ENCODE results near the gene KANK4.

KANK4 gene

DNA sequence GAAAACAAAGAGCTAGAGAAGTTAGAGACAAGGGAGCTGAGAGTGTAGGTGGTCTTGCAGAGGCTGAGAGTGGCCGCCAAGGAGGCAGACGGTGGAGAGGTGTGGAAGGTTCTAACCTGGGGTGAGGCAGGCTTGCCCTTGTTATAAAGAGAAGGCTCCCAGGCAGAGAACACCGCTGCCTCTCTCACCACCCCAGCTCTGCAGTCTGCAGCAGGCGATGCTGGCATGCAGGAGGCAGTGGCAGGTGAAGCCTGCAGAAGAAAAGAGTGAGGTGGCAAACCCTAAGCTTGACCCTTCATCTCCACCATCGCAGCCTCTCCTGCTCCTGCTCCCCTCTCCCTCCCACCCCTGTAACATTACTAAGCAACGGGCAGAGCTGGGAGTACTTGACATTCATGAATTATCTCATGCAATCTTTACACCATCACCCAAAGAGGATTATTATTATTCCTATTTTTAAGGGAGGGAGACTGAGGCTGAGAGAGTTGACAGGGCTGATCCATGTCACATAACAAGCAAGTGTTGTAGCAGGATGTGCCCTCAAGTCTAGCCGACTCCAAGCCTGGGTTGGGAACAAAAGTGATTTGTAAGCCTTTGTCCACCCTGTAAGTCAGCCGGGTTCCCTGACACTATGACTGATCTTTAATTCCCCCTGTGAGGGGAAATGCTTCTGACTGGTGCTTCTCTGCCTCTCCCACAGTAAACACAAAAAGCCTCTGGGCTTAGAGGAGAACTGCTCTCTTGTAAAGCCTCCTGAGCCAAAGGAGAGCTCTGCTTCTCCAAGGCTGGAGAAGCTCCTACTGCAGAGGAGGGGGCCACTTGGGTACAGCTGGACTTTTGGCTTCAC is 36.1 kb downstream of the KANK4 start:
- TF ChIP-seq, protein P1, sequence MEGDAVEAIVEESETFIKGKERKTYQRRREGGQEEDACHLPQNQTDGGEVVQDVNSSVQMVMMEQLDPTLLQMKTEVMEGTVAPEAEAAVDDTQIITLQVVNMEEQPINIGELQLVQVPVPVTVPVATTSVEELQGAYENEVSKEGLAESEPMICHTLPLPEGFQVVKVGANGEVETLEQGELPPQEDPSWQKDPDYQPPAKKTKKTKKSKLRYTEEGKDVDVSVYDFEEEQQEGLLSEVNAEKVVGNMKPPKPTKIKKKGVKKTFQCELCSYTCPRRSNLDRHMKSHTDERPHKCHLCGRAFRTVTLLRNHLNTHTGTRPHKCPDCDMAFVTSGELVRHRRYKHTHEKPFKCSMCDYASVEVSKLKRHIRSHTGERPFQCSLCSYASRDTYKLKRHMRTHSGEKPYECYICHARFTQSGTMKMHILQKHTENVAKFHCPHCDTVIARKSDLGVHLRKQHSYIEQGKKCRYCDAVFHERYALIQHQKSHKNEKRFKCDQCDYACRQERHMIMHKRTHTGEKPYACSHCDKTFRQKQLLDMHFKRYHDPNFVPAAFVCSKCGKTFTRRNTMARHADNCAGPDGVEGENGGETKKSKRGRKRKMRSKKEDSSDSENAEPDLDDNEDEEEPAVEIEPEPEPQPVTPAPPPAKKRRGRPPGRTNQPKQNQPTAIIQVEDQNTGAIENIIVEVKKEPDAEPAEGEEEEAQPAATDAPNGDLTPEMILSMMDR (conservative IDR thresholded peaks at IDR 0.05; ENCODE audit: low read length), result no peak
- TF ChIP-seq EZH2phosphoT487 (IDR thresholded peaks at IDR 0.05; ENCODE audit: borderline replicate concordance), result no peak
- H3K9me3 ChIP-seq (ENCODE audit: insufficient read depth, low read depth, low read length), result no peaks in the 10 kb centered on the region
- H3K27me3 ChIP-seq (ENCODE audit: insufficient read depth, low read length, poor library complexity, severe bottlenecking), result no peaks in the 10 kb centered on the region
- no peak overlapping the region for H3K4me3 ChIP-seq (ENCODE audit: low read length, poor library complexity, severe bottlenecking)
- H3K4me1 ChIP-seq (ENCODE audit: insufficient read depth, low read length, poor library complexity, severe bottlenecking), result no peaks in the 10 kb centered on the region
- H3K36me3 ChIP-seq (ENCODE audit: insufficient read depth, low read length), result no peaks in the 10 kb centered on the region
- H2AFZ ChIP-seq (ENCODE audit: low read length), result no peak overlapping the region
- no peaks in the 10 kb centered on the region for H4K20me1 ChIP-seq (ENCODE audit: insufficient read depth, low read length, poor library complexity, severe bottlenecking)
- no peak overlapping the region for H3K9ac ChIP-seq (ENCODE audit: low read depth, low read length, poor library complexity, severe bottlenecking)
- no peak overlapping the region for H3K4me2 ChIP-seq (ENCODE audit: low read depth, low read length, poor library complexity, severe bottlenecking)
- H3K79me2 ChIP-seq (ENCODE audit: insufficient read depth, low read length), result no peaks in the 10 kb centered on the region
- H3F3A ChIP-seq (ENCODE audit: low read depth), result no peaks in the 10 kb centered on the region
- no peaks in the 10 kb centered on the region for H3K9me2 ChIP-seq (replicated peaks; ENCODE audit: low read depth, low read length)

- Histone ChIP-seq H2AFZ (ENCODE audit: low read length) (no peak overlapping the region), H3K79me2 (ENCODE audit: insufficient read depth, low read length) (no peaks in the 10 kb centered on the region), H3K4me1 (ENCODE audit: insufficient read depth, low read length, poor library complexity, severe bottlenecking) (no peaks in the 10 kb centered on the region), H3K9me2 (replicated peaks; ENCODE audit: low read depth, low read length) (no peaks in the 10 kb centered on the region), H4K20me1 (ENCODE audit: insufficient read depth, low read length, poor library complexity, severe bottlenecking) (no peaks in the 10 kb centered on the region), H3K4me3 (ENCODE audit: low read length, poor library complexity, severe bottlenecking) (no peak overlapping the region), H3K9me3 (ENCODE audit: insufficient read depth, low read depth, low read length) (no peaks in the 10 kb centered on the region), H3F3A (ENCODE audit: low read depth) (no peaks in the 10 kb centered on the region), H3K9ac (ENCODE audit: low read depth, low read length, poor library complexity, severe bottlenecking) (no peak overlapping the region), H3K4me2 (ENCODE audit: low read depth, low read length, poor library complexity, severe bottlenecking) (no peak overlapping the region), H3K36me3 (ENCODE audit: insufficient read depth, low read length) (no peaks in the 10 kb centered on the region), H3K27me3 (ENCODE audit: insufficient read depth, low read length, poor library complexity, severe bottlenecking) (no peaks in the 10 kb centered on the region)
- TF ChIP-seq, protein P1 (conservative IDR thresholded peaks at IDR 0.05; ENCODE audit: low read length), result no peak
- no peak for TF ChIP-seq EZH2phosphoT487 (IDR thresholded peaks at IDR 0.05; ENCODE audit: borderline replicate concordance)
These were observed 37.2 kb downstream of the KANK4 start for GRCh38 chr1:62281922-62282555.

- Histone ChIP-seq H3K4me1 (ENCODE audit: insufficient read depth, low read length, poor library complexity, severe bottlenecking) (no peaks in the 10 kb centered on the region), H3K9ac (ENCODE audit: low read depth, low read length, poor library complexity, severe bottlenecking) (no peak overlapping the region), H3K79me2 (ENCODE audit: insufficient read depth, low read length) (no peaks in the 10 kb centered on the region), H3K9me2 (replicated peaks; ENCODE audit: low read depth, low read length) (no peaks in the 10 kb centered on the region), H3K4me3 (ENCODE audit: low read length, poor library complexity, severe bottlenecking) (no peak overlapping the region), H2AFZ (ENCODE audit: low read length) (no peak overlapping the region), H3K9me3 (ENCODE audit: insufficient read depth, low read depth, low read length) (no peaks in the 10 kb centered on the region), H3K27me3 (ENCODE audit: insufficient read depth, low read length, poor library complexity, severe bottlenecking) (no peaks in the 10 kb centered on the region), H4K20me1 (ENCODE audit: insufficient read depth, low read length, poor library complexity, severe bottlenecking) (no peaks in the 10 kb centered on the region), H3K36me3 (ENCODE audit: insufficient read depth, low read length) (no peaks in the 10 kb centered on the region), H3F3A (ENCODE audit: low read depth) (no peaks in the 10 kb centered on the region), H3K4me2 (ENCODE audit: low read depth, low read length, poor library complexity, severe bottlenecking) (no peak overlapping the region)
- no peak for TF ChIP-seq EZH2phosphoT487 (IDR thresholded peaks at IDR 0.05; ENCODE audit: borderline replicate concordance)
- TF ChIP-seq, protein P1 (conservative IDR thresholded peaks at IDR 0.05; ENCODE audit: low read length), result no peak
These were observed 38.2 kb downstream of the KANK4 start for GRCh38 chr1:62280960-62281465.

All from Loucy (cell line).